GM18868 (cell line): Measurements from ENCODE around the gene CRKL.
"Not testable (repeated sequence)": the region's sequence is repeated elsewhere in the genome, so short reads cannot be mapped to it uniquely, and the experiment has no call there.

Experiments used
- ATAC-seq: cut with Tn5 transposase; IDR thresholded peaks from one replicate; pipeline ENCODE4 v1.9.1; 2021; ENCODE audit warnings: mild to moderate bottlenecking, moderate library complexity; ENCODE audit not compliant: unreplicated experiment

The CRKL gene

GRCh38 chr22:20933910-20934309 is 16.7 kb downstream of the CRKL start:
- no peak for ATAC-seq

- ATAC-seq: not testable (repeated sequence)
These were observed 17.8 kb downstream of the CRKL start for GRCh38 chr22:20935049-20935448.

DNA sequence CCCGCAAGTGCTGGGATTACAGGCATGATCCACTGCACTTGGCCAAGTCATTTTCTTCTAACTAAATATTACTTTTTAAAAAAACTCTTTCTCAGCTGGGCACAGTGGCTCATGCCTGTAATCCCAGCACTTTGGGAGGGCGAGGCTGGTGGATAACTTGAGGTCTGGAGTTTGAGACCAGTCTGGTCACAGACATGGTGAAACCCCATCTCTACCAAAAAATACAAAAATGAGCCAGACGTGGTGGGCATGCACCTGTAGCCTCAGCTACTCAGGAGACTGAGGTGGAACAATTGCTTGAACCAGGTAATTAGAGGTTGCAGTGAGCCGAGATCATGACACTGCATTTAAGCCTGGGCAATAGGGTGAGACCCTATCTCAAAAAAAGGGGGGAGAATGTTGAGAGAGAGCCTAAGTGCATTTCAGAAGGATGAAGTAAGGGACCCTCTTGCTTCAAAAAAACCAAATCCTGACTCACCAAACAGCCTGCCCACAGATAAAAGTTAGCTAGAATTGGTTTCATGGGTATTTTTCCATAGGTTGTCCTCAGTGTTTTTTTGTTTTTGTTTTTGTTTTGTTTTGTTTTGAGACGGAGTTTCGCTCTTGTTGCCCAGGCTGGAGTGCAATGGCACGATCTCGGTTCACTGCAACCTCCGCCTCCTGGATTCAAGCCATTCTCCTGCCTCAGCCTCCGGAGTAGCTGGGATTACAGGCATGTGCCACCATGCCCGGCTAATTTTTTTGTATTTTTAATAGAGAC is 18.8 kb downstream of the CRKL start:
- not testable (repeated sequence) for ATAC-seq

GRCh38 chr22:20937031-20937793 is 20.0 kb downstream of the CRKL start:
- no peak for ATAC-seq

- ATAC-seq: no peak
These were observed 20.8 kb downstream of the CRKL start for GRCh38 chr22:20937794-20938671.

GRCh38 chr22:20939457-20940185 is 22.4 kb downstream of the CRKL start:
- ATAC-seq: not testable (repeated sequence)

GRCh38 chr22:20940186-20940651 is 23.0 kb downstream of the CRKL start:
- no peak for ATAC-seq

DNA sequence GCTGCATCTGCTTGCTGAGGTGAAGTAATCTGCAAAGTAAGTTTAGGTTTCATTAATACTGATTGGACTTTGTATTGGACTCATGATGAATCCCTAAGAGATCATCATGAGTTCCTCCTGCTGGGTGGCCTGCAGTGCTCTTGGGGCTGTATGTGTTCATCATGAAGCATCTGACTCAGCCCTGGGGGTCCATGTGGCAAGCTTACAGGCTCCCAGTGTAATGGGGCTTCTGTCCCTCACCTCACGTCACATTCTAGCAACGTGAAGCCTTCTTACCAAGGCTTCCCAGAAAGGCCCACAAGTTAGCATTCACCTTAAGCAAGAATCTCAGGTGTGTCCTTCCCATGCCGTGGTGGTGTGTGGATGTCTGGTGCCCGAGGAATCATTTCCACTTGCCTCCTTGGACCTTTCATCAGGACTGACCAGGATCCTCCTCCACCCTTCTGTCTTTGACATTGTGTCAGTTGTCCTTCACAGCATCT is 23.7 kb downstream of the CRKL start:
- ATAC-seq: no peak

DNA sequence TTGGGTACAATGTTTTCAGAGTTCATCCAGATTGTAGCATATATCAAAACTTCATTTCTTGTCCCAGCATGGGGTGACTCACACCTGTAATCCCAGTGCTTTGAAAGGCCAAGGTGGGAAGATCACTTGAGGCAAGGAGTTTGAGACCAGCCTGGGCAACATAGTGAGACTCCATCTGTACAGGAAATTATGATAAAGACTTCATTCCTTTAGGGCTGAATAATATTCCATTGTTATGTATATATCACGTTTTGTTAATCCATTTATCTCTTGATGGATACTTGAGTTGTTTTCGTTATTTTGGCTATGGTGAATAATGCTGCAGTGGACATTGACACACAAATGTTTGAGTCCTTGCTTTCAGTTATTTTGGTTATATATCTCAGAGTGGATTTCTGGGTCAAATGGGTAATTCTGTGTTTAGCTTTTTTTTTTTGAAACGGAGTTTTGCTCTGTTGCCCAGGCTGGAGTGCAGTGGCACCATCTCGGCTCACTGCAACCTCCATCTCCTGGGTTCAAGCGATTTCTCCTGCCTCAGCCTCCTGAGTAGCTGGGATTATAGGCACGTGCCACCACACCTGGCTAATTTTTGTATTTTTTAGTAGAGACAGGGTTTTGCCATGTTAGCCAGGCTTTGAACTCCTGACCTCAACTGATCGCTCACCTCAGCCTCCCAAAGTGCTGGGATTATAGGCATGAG is 25.1 kb downstream of the CRKL start:
- not testable (repeated sequence) for ATAC-seq

GRCh38 chr22:20943104-20943933 is 26.1 kb downstream of the CRKL start:
- no peak for ATAC-seq

GRCh38 chr22:20944042-20944441 is 26.8 kb downstream of the CRKL start:
- ATAC-seq: no peak

DNA sequence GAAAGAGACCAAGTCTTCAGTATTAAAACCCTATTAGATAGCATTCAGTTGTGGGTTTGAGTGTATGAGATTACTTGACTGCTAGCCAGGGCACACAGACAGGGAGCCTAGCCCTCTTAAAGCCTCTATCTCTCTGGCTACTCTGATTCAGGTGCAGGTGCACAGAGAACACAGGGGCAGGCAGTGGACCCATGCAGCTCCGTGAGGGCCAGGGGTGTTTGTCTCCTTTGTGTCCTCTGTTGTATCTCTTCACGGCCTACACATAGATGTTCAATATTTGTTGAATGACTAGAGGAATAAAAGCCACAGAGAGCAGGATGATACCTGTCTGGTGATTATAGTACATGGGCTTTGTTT is 28.3 kb downstream of the CRKL start:
- ATAC-seq: no peak

- no peak for ATAC-seq
These were observed 29.1 kb downstream of the CRKL start for GRCh38 chr22:20946080-20946986.

DNA sequence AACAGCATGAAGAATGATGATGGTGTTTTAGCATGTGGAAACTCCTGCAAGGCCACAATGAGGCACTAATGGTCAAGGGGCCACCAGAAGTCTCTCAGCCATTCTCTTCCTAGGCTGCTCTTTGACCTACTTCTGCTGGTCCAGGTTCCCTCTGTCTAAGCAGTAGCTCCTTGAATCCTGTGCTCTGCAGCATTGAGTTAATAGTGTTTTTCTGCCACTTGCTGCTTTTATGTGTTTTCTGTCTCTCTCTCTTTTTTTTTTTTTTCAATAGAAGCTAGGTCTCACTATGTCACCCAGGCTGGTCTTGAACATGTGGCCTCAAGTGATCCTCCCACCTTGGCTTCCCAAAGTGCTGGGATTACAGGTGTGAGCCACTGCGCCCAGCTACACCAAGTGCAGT is 29.8 kb downstream of the CRKL start:
- ATAC-seq: no peak

DNA sequence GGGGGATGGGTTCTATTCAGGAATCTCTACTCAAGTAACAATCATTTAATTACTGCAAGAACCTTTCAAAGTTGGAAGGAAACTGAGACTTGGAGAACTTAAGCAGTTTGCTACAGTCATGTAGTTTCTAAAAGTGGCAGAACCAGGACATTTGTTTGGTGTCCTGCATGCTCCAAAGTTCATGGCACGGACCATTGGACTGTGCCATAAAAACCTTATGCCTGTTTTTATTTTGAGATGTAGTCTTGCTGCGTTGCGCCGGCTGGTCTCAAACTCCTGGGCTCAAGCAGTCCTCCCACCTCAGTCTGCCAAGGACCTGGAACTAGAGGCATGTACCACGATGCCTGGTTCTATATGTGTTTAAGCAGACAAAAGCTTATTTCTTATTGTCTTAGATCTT is 31.2 kb downstream of the CRKL start:
- no peak for ATAC-seq

- no peak for ATAC-seq
These were observed 31.8 kb downstream of the CRKL start for GRCh38 chr22:20948989-20949388.

DNA sequence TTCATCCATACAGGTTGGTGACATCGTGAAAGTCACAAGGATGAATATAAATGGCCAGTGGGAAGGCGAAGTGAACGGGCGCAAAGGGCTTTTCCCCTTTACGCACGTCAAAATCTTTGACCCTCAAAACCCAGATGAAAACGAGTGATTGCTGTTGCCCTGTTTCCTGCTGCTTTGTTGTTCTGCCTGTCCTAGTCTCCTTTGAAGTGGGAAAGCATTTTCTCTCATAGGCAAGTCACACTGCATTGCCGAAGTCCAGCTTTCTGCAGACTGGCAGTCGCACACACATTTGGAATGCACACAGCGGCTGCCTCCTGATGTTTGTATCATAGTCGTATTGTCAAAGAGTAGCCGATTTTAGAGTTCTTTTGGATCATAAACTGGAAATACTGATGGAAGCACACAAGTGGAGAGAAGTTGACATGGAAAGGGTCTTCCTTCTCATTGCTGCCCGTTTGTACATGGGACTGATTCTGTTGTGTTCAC is 32.5 kb downstream of the CRKL start:
- no peak for ATAC-seq
